ENCODE data around the gene ART5. TPM values are rescaled to one million over a fixed set of nuclear protein-coding genes. Genes with fewer than 3 reads are reported as not detected.

The ART5 gene, protein sequence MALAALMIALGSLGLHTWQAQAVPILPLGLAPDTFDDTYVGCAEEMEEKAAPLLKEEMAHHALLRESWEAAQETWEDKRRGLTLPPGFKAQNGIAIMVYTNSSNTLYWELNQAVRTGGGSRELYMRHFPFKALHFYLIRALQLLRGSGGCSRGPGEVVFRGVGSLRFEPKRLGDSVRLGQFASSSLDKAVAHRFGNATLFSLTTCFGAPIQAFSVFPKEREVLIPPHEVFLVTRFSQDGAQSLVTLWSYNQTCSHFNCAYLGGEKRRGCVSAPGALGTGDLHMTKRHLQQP
- total RNA-seq, result not detected

- H3K9me3 Mint-ChIP-seq, result no peaks in the 10 kb centered on the region
- peaks cover 5% of the 10 kb centered on the region for H3K4me1 Mint-ChIP-seq (ENCODE audit: low read depth)
These were observed at the start of gene ART5 for GRCh38 chr11:3641701-3642070. Gene ART5 (minus strand): TSS chr11:3641992. CDS start chr11:3641862, 130 bp downstream.

DNA sequence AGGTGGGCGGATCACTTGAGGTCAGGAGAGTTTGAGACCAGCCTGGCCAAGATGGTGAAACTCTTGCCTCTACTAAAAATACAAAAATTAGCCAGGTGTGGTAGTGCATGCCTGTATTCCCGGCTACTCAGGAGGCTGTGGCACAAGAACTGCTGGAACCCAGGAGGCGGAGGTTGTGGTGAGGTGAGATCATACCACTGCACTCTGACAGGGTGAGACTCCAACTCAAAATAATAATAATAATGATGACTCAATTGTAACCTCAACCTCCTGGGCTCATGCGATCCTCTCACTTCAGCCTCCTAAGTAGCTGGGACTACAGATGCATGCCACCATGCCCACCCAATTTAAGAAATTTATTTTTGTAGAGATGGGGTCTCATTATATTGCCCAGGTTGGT is 45.0 kb upstream of the ART5 start:
- Mint-ChIP-seq H3K4me1 (ENCODE audit: low read depth) (peaks cover 7% of the 10 kb centered on the region), H3K4me3 (no peak overlapping the region), H3K27me3 (ENCODE audit: low read depth) (no peaks in the 10 kb centered on the region), H3K36me3 (ENCODE audit: insufficient read depth) (peaks cover 35% of the 10 kb centered on the region), H3K9me3 (no peaks in the 10 kb centered on the region)
- no peak for DNase-seq
- ATAC-seq, result no peak

More at GRCh38 chr11:3641701-3642070, at the start of gene ART5:
- no peak for DNase-seq
- H3K4me3 Mint-ChIP-seq, result peak within 1 kb of the TSS; percentile 75
- H3K27me3 Mint-ChIP-seq (ENCODE audit: low read depth), result peaks cover 22% of the 10 kb centered on the region
- ATAC-seq, result no peak
- no peaks in the 10 kb centered on the region for H3K36me3 Mint-ChIP-seq (ENCODE audit: insufficient read depth)

DNA sequence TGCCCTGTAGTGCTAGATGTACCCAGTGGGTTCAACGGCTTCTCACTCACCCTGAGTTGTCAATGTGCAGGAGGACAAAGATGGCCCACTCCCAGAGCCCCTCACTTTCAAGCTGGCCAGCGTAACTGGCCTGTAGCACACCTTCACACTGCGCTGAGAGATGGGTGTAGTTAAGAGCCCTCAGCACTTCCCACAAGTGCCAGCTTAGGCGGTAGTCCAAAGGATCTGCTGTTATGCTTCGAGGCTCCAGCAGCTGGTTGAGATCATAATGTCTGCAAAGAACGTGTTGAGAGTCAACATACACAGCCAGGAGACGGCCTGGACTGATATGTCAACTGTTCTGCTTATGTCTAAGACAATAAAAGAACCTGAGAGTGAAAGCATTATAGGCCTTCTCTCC is 44.1 kb upstream of the ART5 start:
- peaks cover 32% of the 10 kb centered on the region for H3K36me3 Mint-ChIP-seq (ENCODE audit: insufficient read depth)
- no peak overlapping the region for H3K4me3 Mint-ChIP-seq
- H3K27me3 Mint-ChIP-seq (ENCODE audit: low read depth), result no peaks in the 10 kb centered on the region
- ATAC-seq, result no peak
- peaks cover 7% of the 10 kb centered on the region for H3K4me1 Mint-ChIP-seq (ENCODE audit: low read depth)
- no peak for DNase-seq
- no peaks in the 10 kb centered on the region for H3K9me3 Mint-ChIP-seq

- no peaks in the 10 kb centered on the region for H3K9me3 Mint-ChIP-seq
- H3K27me3 Mint-ChIP-seq (ENCODE audit: low read depth), result no peaks in the 10 kb centered on the region
- peaks cover 7% of the 10 kb centered on the region for H3K4me1 Mint-ChIP-seq (ENCODE audit: low read depth)
- no peak overlapping the region for H3K4me3 Mint-ChIP-seq
- no peak for ATAC-seq
- H3K36me3 Mint-ChIP-seq (ENCODE audit: insufficient read depth), result peaks cover 35% of the 10 kb centered on the region
- DNase-seq, result no peak
These were observed 43.0 kb upstream of the ART5 start for GRCh38 chr11:3684819-3685172.

DNA sequence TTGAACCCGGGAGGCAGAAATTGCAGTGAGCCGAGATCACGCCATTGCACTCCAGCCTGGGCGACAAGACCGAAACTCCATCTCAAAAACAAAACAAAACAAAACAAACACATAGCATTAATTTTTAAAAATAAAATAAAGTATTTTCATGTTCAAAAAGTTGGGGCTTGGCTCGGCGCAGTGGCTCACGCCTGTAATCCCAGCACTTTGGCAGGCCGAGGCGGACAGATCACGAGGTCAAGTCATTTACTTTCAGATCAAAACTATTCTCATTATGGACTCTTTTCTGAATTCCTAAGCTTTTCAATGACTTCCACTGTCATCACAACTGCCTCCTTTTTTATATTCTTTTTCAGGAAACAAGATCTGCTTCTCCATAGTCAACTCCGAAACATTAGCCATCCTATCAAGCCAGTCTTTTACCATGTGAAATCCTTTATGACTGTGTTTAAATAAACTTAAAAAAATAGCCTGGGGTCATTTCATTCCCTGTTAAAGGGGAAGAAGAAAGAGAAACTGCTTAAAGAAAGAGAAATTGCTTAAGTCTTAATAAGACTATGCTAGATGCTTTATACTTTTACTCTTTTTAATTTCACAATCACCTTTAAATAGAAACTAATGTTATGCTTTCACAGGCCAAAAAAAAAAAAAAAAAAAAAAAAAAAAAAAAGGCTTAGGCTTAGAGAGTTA is 42.5 kb upstream of the ART5 start:
- peaks cover 7% of the 10 kb centered on the region for H3K4me1 Mint-ChIP-seq (ENCODE audit: low read depth)
- no peaks in the 10 kb centered on the region for H3K27me3 Mint-ChIP-seq (ENCODE audit: low read depth)
- ATAC-seq, result no peak
- H3K4me3 Mint-ChIP-seq, result no peak overlapping the region
- no peaks in the 10 kb centered on the region for H3K9me3 Mint-ChIP-seq
- H3K36me3 Mint-ChIP-seq (ENCODE audit: insufficient read depth), result peaks cover 39% of the 10 kb centered on the region
- no peak for DNase-seq

GRCh38 chr11:3683039-3683438 is 41.2 kb upstream of the ART5 start:
- no peak for ATAC-seq
- Mint-ChIP-seq H3K27me3 (ENCODE audit: low read depth) (no peaks in the 10 kb centered on the region), H3K4me1 (ENCODE audit: low read depth) (peaks cover 7% of the 10 kb centered on the region), H3K4me3 (no peak overlapping the region), H3K36me3 (ENCODE audit: insufficient read depth) (peaks cover 46% of the 10 kb centered on the region), H3K9me3 (no peaks in the 10 kb centered on the region)
- no peak for DNase-seq

- no peak overlapping the region for H3K4me3 Mint-ChIP-seq
- H3K36me3 Mint-ChIP-seq (ENCODE audit: insufficient read depth), result peaks cover 50% of the 10 kb centered on the region
- ATAC-seq, result no peak
- peaks cover 7% of the 10 kb centered on the region for H3K4me1 Mint-ChIP-seq (ENCODE audit: low read depth)
- no peaks in the 10 kb centered on the region for H3K9me3 Mint-ChIP-seq
- no peak for DNase-seq
- H3K27me3 Mint-ChIP-seq (ENCODE audit: low read depth), result no peaks in the 10 kb centered on the region
These were observed 37.3 kb upstream of the ART5 start for GRCh38 chr11:3679077-3679476.

- DNase-seq, result no peak
- Mint-ChIP-seq H3K9me3 (no peaks in the 10 kb centered on the region), H3K36me3 (ENCODE audit: insufficient read depth) (peaks cover 55% of the 10 kb centered on the region), H3K27me3 (ENCODE audit: low read depth) (no peaks in the 10 kb centered on the region), H3K4me1 (ENCODE audit: low read depth) (no peaks in the 10 kb centered on the region), H3K4me3 (no peak overlapping the region)
- no peak for ATAC-seq
These were observed 34.2 kb upstream of the ART5 start for GRCh38 chr11:3675971-3676370.

GRCh38 chr11:3674189-3674588 is 32.4 kb upstream of the ART5 start:
- H3K27me3 Mint-ChIP-seq (ENCODE audit: low read depth), result no peaks in the 10 kb centered on the region
- no peaks in the 10 kb centered on the region for H3K4me1 Mint-ChIP-seq (ENCODE audit: low read depth)

DNA sequence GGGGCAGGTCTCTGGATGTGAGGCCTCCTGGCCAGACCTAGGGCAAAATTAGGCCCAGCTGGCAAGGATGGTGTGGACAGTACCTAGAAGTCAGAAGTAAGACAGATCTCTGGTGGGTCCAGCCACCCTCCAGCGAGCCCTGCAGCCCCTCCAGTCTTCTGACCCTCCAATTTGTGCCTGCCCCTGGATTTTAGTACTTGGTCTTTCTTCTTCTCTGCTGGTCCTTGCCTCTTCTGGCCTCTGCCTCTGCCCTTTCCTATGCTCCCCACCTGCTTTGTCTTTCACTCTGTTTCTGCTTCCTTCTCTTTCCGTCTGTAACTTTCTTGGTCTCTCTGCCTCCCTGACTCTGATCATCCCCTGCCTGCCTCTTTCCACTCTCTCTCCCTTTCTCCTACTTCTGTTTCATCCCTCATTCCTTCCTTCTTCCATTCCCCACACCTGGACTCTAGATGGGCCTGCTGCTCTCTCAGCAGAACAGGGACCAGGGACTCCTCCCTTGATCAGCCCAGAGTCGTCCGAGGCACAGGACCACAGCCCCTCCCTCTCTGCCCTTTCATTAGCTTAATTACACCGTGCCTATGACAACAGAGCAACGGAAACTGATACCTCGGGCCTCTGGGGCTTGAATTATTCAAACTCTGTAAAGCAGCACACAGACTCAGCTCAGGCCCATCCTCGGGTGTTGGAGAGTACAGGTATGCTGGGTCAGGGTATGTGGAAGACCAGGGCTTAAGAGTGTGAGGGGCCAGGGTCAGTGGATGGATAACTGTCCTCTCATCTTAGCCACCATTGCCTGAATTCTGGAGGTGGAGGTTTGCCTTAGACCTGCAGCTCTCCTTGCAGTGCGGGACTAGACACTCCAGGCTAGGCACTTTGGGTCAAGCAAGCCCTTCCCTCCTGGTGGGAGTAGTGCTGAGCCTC is 29.8 kb upstream of the ART5 start, which contains the start of gene CHRNA10:
CHRNA10 (minus strand) TSS at position 51 of the 921 bp plus-strand sequence. CDS start 72 bp downstream, outside the sequence.
- peaks cover 43% of the 10 kb centered on the region for H3K36me3 Mint-ChIP-seq (ENCODE audit: insufficient read depth)
- H3K27me3 Mint-ChIP-seq (ENCODE audit: low read depth), result no peaks in the 10 kb centered on the region
- H3K4me1 Mint-ChIP-seq (ENCODE audit: low read depth), result no peaks in the 10 kb centered on the region
- DNase-seq (no peak), ATAC-seq (no peak)
- no peak within 1 kb of the TSS for H3K4me3 Mint-ChIP-seq
- H3K9me3 Mint-ChIP-seq, result no peaks in the 10 kb centered on the region

More at GRCh38 chr11:3674189-3674588, 32.4 kb upstream of the ART5 start:
- ATAC-seq (peak in 1 of 2 donors; percentile 33), DNase-seq (no peak)
- Mint-ChIP-seq H3K36me3 (ENCODE audit: insufficient read depth) (peaks cover 55% of the 10 kb centered on the region), H3K4me3 (no peak overlapping the region), H3K9me3 (no peaks in the 10 kb centered on the region)

DNA sequence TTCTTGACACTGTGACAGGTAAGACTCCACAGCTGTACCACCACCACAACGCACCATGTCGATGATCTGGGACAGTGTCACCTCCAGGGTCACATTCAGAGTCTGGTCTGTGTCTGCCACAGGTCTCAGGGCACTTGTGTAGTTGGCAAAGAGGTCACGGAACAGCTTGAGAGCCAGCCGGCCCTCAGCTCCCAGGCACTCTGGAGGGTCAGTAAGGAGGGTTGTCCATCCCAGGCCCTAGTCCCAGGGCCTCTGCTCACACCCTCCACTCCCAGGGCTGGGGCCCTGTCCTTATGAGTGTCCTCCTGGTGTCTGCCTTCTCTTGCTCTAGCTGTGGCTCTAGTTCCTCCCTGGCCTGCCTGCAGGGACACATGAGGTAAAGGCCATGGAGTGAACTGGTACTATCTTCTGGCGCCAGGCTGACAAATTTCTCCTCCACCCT is 28.0 kb upstream of the ART5 start:
- no peak for ATAC-seq
- Mint-ChIP-seq H3K27me3 (ENCODE audit: low read depth) (no peaks in the 10 kb centered on the region), H3K9me3 (no peaks in the 10 kb centered on the region)

DNA sequence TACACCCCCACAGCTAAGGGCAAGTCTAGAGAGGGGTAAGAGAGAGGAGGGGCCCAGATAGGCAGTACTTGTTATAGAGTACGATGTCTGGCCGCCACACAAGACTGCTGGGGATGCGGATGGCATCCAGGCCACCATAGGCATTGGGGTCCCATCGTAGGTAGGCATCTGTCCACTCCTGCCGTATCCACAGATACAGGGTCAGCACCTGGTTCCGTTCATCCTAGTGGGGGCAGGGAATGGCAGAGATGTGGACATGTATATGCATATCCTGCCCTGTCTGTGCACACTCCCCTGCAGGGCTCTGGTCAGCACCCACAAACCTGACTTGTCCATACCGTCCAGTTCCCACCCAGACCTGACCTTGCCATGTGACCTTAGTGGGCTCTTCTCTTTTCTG is 27.3 kb upstream of the ART5 start:
- no peaks in the 10 kb centered on the region for H3K4me1 Mint-ChIP-seq (ENCODE audit: low read depth)
- no peak for ATAC-seq
- H3K27me3 Mint-ChIP-seq (ENCODE audit: low read depth), result no peaks in the 10 kb centered on the region
- no peaks in the 10 kb centered on the region for H3K9me3 Mint-ChIP-seq
- DNase-seq, result no peak
- H3K36me3 Mint-ChIP-seq (ENCODE audit: insufficient read depth), result peaks cover 45% of the 10 kb centered on the region
- H3K4me3 Mint-ChIP-seq, result no peak overlapping the region

More for the DNA sequence above, 28.0 kb upstream of the ART5 start:
- Mint-ChIP-seq H3K4me3 (no peak overlapping the region), H3K4me1 (ENCODE audit: low read depth) (no peaks in the 10 kb centered on the region), H3K36me3 (ENCODE audit: insufficient read depth) (peaks cover 44% of the 10 kb centered on the region)
- no peak for DNase-seq

GRCh38 chr11:3667149-3668035 is 25.6 kb upstream of the ART5 start:
- Mint-ChIP-seq H3K36me3 (ENCODE audit: insufficient read depth) (peaks cover 39% of the 10 kb centered on the region), H3K27me3 (ENCODE audit: low read depth) (no peaks in the 10 kb centered on the region), H3K4me3 (no peak overlapping the region), H3K4me1 (ENCODE audit: low read depth) (no peaks in the 10 kb centered on the region), H3K9me3 (no peaks in the 10 kb centered on the region)
- DNase-seq (no peak), ATAC-seq (no peak)

Data from activated T-cell treated with anti-CD3 and anti-CD28 coated beads, Interleukin-2, amount 50 U/mL, for 4 hours (primary cell).